ENCODE results near the gene ARID5B.

DNA sequence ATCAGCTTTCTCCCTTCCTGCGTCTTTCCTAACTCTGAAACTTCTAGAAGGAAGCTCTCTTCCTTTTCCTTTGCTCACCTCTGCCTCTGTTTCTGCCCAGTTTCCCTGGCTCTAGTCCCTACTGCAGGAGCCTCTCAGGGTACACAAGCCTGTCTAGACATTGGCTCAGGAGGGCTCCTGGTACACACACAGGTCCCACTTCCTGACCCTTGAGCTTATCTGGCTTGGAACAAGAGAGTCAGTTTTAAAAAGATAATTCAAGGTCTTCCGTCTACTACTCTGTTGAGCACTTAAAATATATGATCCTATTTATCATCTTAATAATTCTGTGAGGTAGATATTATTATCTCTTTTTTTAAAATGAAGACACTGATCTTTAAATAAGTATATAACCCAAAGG lies 226.5 kb downstream of the ARID5B start:
- TF ChIP-seq, protein P1, sequence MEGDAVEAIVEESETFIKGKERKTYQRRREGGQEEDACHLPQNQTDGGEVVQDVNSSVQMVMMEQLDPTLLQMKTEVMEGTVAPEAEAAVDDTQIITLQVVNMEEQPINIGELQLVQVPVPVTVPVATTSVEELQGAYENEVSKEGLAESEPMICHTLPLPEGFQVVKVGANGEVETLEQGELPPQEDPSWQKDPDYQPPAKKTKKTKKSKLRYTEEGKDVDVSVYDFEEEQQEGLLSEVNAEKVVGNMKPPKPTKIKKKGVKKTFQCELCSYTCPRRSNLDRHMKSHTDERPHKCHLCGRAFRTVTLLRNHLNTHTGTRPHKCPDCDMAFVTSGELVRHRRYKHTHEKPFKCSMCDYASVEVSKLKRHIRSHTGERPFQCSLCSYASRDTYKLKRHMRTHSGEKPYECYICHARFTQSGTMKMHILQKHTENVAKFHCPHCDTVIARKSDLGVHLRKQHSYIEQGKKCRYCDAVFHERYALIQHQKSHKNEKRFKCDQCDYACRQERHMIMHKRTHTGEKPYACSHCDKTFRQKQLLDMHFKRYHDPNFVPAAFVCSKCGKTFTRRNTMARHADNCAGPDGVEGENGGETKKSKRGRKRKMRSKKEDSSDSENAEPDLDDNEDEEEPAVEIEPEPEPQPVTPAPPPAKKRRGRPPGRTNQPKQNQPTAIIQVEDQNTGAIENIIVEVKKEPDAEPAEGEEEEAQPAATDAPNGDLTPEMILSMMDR (IDR thresholded peaks at IDR 0.05; ENCODE audit: poor library complexity, severe bottlenecking), result no peak
- TF ChIP-seq RAD21 (conservative IDR thresholded peaks at IDR 0.05), result no peak
- no peak for TF ChIP-seq EP300 (conservative IDR thresholded peaks at IDR 0.05; ENCODE audit: poor library complexity, severe bottlenecking)
- TF ChIP-seq POLR2AphosphoS5 (IDR thresholded peaks at IDR 0.05), result no peak
- no peak for TF ChIP-seq MXI1 (conservative IDR thresholded peaks at IDR 0.05; ENCODE audit: poor library complexity, severe bottlenecking)

Data from neural cell (in vitro differentiated cells).